Left renal pelvis (tissue), 4 donors: ENCODE data around the gene DMD. TPM values are rescaled to one million over a fixed set of nuclear protein-coding genes. Genes with fewer than 3 reads are reported as not detected.

Experiments used
- DNase-seq, 4 donors: peaks; one replicate each; pipeline ENCODE4 v3.0.0-alpha.2; 2013; ENCODE audit warnings: low read depth in 4 of 4, low spot score in 3 of 4
- polyA plus RNA-seq, 4 donors: library from polyadenylated mRNA; unstranded; fragments of 120-200 nt; gene quantifications; one replicate each; pipeline ENCODE4 v1.2.1, GENCODE V29; 2013; ENCODE audit not compliant: insufficient read length in 4 of 4

The DMD gene
- polyA plus RNA-seq, 4 donors = 17.2 to 31.2 (median 20.1) TPM

GRCh38 chrX:33053001-33053400, 158.3 kb downstream of the DMD start:
- DNase-seq = no peak

DNA sequence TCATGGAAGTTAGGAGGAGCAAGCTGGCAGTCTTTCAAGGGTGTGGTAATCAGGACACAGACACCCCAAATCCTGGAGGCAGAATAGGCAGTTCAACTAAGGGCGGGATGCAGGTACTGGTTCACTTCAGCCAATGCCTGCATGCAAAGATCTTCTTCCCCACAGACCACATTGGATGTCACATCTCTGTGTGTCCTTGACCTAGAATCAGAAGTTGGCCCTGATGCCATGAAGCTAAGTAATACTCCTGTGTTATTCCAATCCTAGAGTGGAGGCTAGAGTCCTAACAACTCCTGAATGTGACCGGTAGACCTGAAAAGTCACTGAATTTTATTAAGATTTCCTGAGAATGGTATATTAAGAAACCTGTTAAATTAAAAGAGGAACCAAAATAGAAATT, 165.5 kb downstream of the DMD start:
- no peak for DNase-seq

GRCh38 chrX:33045245-33045644, 166.1 kb downstream of the DMD start:
- DNase-seq = no peak

DNA sequence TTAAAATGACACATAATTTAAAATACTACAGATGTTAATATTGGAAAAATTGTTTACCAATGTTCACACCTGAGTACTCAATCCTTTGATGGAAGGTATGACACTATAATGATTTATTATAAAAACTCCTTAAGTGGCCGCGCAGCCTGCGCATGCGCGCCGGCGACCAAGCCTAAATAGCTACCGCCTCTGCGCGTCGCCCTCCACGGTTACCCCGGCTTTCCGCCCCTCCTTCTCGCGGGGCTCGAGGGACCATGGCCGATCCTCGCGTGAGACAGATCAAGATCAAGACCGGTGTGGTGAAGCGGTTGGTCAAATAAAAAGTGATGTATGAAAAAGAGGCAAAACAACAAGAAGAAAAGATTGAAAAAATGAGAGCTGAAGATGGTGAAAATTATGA, 170.2 kb downstream of the DMD start:
- no peak for DNase-seq

GRCh38 chrX:33032700-33033099, 178.6 kb downstream of the DMD start:
- DNase-seq = no peak

GRCh38 chrX:33014949-33015348, 196.4 kb downstream of the DMD start:
- DNase-seq = no peak

- no peak for DNase-seq
Measured at GRCh38 chrX:33014086-33014485, 197.3 kb downstream of the DMD start.

- DNase-seq = no peak
Measured at GRCh38 chrX:33001107-33001506, 210.2 kb downstream of the DMD start.

- no peak for DNase-seq
Measured at GRCh38 chrX:32998776-32999175, 212.6 kb downstream of the DMD start.

DNA sequence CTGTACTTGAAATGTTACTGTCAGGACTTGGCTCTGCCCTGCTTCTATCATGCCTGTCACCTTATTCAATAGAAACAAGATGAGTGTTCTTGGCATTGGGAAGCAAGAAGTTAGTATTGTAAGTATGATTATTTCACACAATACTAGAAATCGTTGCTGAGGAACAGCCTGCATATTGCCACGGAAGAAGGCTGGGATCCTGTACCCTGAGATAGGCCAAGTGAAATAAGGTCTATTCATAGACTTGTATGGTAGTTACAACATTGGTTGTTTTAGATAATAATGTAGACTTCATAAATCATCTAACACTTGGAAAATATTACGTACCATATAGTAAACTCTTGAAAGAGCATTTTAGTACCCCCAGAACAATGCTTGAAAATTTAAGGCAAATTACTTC, 215.9 kb downstream of the DMD start:
- no peak for DNase-seq

DNA sequence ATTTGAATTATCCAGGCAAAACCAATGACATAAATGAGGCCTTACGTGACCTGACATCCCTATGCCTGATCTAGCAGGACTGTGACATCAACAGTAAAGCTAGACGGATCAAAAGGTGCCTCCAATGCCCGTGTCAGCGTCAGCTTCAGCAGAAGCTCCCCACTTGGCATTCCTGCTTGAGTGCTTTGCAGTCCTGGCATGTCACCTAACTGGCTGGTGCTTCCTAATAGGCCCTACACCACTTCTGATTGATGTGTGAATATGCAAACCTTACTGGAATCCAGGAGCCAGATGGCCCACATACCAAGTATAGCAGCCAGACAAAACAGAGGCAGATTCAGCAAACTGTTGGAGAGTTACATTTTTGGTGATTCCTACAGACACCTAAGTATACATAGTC, 224.2 kb downstream of the DMD start:
- DNase-seq = no peak

- no peak for DNase-seq
Measured at GRCh38 chrX:32985544-32985943, 225.8 kb downstream of the DMD start.

DNA sequence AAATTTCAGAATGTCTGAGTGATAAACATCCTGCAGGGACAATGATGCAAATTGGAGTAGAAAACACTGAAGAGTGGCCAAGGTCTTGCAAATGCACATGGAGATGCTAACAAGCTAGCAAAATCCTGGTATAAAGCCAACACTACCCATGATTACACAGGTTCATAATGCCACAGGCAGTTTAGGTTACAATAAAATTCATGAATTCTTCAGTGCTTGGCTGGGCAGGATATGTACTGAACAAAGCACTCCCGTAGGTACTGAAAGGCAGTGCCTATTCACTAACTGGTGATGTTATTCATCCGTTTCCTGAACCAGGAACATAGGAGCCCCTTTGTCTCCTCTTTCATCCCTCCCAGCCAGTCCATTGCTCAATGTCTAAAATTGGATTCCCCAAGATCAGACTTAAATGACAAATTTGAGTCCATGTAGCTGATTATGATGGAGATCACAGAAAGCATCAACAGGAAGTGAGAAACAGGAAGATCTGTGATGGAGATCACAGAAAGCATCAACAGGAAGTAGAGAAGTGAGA, 244.5 kb downstream of the DMD start:
- DNase-seq = no peak

DNA sequence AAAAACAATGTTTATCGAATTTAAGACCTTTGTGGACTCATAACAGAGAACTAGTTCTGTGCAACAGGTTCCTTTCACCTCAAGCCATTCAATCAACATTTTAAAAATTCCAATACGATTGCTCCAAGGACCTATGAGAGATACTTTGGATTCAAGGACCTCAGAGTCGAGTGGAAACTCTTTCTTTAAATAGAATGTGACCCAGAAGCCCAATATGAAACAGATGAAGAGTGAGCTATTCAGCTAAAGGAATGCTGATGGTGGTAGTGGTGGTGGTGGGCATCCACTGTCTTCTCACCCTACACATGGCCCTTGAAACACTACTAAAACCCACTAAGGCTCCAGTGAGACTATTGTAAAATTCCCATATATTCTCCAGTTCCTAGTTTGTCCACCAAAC, 257.2 kb downstream of the DMD start:
- DNase-seq = no peak

DNA sequence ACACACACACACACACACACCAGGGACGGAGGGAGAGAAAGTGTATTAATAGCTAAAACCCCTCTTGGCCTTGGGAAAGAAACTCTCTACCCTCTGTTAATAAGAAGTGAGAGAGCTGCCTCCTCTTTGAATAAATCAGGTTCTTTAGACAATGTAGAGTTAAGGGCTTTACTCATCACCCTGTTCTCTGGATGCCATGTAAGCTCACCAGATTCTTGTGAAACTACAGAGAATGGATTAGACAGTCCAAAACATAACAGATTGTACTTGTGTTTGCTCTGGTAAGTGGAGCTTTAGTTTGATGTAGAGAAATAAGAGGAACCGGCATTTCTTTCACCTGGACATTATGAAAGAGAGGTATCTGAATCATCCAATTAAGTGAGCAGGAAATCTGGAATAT, 263.2 kb downstream of the DMD start:
- DNase-seq = no peak

GRCh38 chrX:32937043-32937442, 274.3 kb downstream of the DMD start:
- DNase-seq = no peak

GRCh38 chrX:32933548-32933947, 277.8 kb downstream of the DMD start:
- DNase-seq = no peak

GRCh38 chrX:32929040-32929439, 282.3 kb downstream of the DMD start:
- DNase-seq = no peak

GRCh38 chrX:32896088-32896487, 315.3 kb downstream of the DMD start:
- DNase-seq = no peak

DNA sequence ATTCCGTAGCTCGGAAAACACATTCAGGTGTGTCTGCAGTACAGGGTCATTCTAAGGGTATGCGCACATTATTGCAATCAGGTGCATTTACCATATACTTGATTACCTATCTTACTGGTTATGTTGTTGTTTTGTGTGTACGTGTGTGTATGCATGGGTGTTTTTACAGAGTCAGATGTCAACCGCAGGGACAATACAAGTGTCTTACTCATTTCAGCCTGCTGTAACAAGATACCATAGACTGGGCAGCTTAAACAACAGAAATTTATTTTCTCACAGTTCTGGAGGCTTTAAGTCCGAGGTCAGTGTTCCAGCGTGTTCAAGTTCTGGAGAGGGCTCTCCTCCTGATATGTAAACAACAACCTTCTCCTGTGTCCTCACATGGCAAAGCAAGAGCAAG, 316.7 kb downstream of the DMD start:
- no peak for DNase-seq

- DNase-seq = peak in 1 of 4 donors; percentile 15
Measured at GRCh38 chrX:32893751-32894150, 317.6 kb downstream of the DMD start.

- no peak for DNase-seq
Measured at GRCh38 chrX:32877592-32877991, 333.8 kb downstream of the DMD start.

GRCh38 chrX:32874839-32875238, 336.5 kb downstream of the DMD start:
- DNase-seq = no peak
